ENCODE data around the gene GCNA.

Gene GCNA

DNA sequence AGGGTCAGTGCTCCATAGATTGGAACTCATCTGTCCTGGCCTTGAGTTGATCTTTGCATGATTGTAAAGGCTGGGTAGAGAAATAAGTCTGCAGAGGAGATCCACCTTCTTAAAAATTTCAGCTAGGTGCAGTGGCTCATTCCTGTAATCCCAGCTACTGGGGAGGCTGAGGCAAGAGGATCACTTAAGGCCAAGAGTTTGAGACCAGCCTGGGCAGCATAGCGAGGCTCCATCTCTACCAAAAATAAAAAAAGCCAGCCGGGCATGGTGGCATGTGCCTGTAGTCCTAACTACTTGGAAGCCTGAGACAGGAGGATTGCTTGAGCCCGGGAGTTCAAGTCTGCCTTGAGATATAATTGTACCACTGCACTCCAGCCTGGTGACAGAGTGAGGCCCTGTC, 40.5 kb downstream of the GCNA start:
- H3K4me1 Mint-ChIP-seq, result peaks cover 18% of the 10 kb centered on the region
- TF ChIP-seq, protein P1, sequence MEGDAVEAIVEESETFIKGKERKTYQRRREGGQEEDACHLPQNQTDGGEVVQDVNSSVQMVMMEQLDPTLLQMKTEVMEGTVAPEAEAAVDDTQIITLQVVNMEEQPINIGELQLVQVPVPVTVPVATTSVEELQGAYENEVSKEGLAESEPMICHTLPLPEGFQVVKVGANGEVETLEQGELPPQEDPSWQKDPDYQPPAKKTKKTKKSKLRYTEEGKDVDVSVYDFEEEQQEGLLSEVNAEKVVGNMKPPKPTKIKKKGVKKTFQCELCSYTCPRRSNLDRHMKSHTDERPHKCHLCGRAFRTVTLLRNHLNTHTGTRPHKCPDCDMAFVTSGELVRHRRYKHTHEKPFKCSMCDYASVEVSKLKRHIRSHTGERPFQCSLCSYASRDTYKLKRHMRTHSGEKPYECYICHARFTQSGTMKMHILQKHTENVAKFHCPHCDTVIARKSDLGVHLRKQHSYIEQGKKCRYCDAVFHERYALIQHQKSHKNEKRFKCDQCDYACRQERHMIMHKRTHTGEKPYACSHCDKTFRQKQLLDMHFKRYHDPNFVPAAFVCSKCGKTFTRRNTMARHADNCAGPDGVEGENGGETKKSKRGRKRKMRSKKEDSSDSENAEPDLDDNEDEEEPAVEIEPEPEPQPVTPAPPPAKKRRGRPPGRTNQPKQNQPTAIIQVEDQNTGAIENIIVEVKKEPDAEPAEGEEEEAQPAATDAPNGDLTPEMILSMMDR (IDR thresholded peaks at IDR 0.05; ENCODE audit: unreplicated experiment in 3 of 3), result no peak
- peaks cover 13% of the 10 kb centered on the region for H3K36me3 Mint-ChIP-seq (ENCODE audit: low read depth)
- H3K9me3 Mint-ChIP-seq, result peaks cover 19% of the 10 kb centered on the region
- H3K4me3 Mint-ChIP-seq, result no peak overlapping the region
- no peaks in the 10 kb centered on the region for H3K27me3 Mint-ChIP-seq (ENCODE audit: low read depth)
- H3K27ac Mint-ChIP-seq, result no peak overlapping the region

DNA sequence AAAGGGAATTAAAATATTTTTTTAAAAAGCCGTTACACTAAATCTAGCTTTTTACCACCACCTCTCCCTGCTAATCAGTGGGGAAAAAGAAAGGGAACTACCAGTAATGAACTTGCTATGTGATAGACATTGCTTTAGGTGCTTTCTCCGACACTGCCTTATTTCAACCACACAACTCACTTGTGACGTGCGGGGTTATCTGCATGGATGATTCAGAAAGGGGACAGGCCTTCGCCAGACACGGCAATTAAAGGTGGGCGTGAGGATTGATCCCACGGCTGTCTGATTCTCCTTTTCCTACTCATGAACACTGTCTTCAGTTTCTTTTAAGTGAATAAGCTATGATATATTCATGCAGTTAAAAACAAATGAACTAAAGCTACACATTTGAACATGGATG, 41.0 kb downstream of the GCNA start:
- TF ChIP-seq, protein P1 (IDR thresholded peaks at IDR 0.05; ENCODE audit: unreplicated experiment in 3 of 3), result no peak
- no peaks in the 10 kb centered on the region for H3K27me3 Mint-ChIP-seq (ENCODE audit: low read depth)
- H3K4me1 Mint-ChIP-seq, result peaks cover 18% of the 10 kb centered on the region
- peaks cover 19% of the 10 kb centered on the region for H3K9me3 Mint-ChIP-seq
- H3K27ac Mint-ChIP-seq, result no peak overlapping the region
- no peak overlapping the region for H3K4me3 Mint-ChIP-seq
- peaks cover 13% of the 10 kb centered on the region for H3K36me3 Mint-ChIP-seq (ENCODE audit: low read depth)

DNA sequence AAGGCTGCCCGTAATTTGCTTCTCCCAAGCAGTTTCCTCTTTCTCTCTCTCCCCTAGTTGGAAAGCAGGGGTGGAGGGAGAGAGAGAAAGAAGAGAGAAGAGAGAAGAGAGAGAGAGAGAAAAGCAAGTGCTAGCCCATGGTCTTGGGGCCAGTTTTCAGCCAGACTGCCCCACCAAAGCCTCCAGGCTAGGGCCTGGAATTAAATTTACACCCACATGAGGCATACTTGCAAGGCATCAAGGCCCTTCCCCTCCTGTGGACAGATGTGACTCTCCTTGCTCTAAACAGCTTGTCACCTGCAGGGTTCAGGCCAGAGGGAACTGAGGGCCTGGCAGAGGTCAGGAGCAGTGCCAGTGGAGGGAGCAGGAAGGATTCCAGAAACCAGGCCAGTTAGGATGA, 41.7 kb downstream of the GCNA start:
- TF ChIP-seq, protein P1 (IDR thresholded peaks at IDR 0.05; ENCODE audit: unreplicated experiment in 3 of 3), result no peak
- H3K27ac Mint-ChIP-seq, result no peak overlapping the region
- peaks cover 16% of the 10 kb centered on the region for H3K9me3 Mint-ChIP-seq
- H3K4me3 Mint-ChIP-seq, result no peak overlapping the region
- no peaks in the 10 kb centered on the region for H3K27me3 Mint-ChIP-seq (ENCODE audit: low read depth)
- peaks cover 18% of the 10 kb centered on the region for H3K4me1 Mint-ChIP-seq
- H3K36me3 Mint-ChIP-seq (ENCODE audit: low read depth), result peaks cover 9% of the 10 kb centered on the region

DNA sequence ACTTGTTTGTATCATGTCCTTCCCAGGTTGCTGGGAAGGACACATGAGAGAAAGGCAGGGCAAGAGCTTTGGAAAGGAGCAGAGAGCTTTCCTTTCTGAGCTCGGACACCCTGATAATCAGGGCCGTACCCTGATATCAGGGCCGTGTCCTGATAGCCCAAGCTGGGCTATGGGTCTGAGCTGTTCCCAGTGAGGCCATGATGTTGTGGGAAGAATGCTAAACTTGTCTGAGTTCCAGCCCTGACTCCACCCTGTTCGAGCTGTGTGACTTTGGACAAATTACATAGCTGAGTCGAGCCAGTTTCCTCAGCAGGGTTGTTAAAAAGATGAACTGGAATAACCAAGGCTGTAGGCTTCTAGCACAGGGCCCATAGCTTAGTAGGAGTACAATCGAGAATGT, 43.4 kb downstream of the GCNA start:
- Mint-ChIP-seq H3K9me3 (peaks cover 7% of the 10 kb centered on the region), H3K4me1 (peaks cover 18% of the 10 kb centered on the region), H3K27ac (peak overlapping the region; percentile 24 to 95 (median 66)), H3K4me3 (no peak overlapping the region), H3K36me3 (ENCODE audit: low read depth) (peaks cover 3% of the 10 kb centered on the region), H3K27me3 (ENCODE audit: low read depth) (no peaks in the 10 kb centered on the region)
- TF ChIP-seq, protein P1 (IDR thresholded peaks at IDR 0.05; ENCODE audit: unreplicated experiment in 3 of 3), result no peak

DNA sequence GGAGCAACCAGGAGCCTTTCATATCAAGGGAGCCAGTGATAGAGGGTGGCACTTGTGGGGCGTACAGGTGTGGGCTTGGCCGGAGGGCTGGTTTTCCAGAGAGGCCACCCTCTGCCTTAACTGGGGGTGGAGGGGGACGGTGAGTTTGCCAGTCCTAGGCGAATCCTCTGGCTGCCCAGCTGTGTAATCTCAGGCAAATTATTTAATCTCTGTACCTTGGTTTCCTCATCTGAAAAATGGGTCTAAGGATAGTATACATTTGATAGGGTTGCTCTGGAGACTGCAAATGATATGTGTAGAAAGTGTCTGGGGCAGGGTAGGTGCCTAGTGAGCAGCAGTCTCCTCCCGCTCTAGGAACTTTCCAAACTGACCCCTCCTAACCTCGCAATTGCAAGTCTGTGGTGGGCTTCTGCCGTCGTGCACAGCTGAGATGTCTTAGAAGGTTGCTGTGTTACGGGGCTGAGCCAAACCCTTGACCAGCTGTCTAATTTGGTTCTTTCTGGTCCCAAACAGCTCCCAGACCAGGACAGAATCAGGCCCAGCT, 43.9 kb downstream of the GCNA start:
- no peaks in the 10 kb centered on the region for H3K27me3 Mint-ChIP-seq (ENCODE audit: low read depth)
- peaks cover 7% of the 10 kb centered on the region for H3K9me3 Mint-ChIP-seq
- peaks cover 18% of the 10 kb centered on the region for H3K4me1 Mint-ChIP-seq
- H3K4me3 Mint-ChIP-seq, result no peak overlapping the region
- peaks cover 3% of the 10 kb centered on the region for H3K36me3 Mint-ChIP-seq (ENCODE audit: low read depth)
- TF ChIP-seq, protein P1 (IDR thresholded peaks at IDR 0.05; ENCODE audit: unreplicated experiment in 3 of 3), result no peak
- H3K27ac Mint-ChIP-seq, result peak overlapping the region in 2 of 3 experiments; percentile 24 to 95

All from nephron (organoid).